Activated T-cell treated with anti-CD3 and anti-CD28 coated beads for 24 hours (primary cell): Measurements from ENCODE around the gene TCF3.

Experiments
- DNase-seq: peaks from one replicate; pipeline ENCODE4 v3.0.0-alpha.2; 2020; ENCODE audit warnings: low read depth

TCF3 gene

DNA sequence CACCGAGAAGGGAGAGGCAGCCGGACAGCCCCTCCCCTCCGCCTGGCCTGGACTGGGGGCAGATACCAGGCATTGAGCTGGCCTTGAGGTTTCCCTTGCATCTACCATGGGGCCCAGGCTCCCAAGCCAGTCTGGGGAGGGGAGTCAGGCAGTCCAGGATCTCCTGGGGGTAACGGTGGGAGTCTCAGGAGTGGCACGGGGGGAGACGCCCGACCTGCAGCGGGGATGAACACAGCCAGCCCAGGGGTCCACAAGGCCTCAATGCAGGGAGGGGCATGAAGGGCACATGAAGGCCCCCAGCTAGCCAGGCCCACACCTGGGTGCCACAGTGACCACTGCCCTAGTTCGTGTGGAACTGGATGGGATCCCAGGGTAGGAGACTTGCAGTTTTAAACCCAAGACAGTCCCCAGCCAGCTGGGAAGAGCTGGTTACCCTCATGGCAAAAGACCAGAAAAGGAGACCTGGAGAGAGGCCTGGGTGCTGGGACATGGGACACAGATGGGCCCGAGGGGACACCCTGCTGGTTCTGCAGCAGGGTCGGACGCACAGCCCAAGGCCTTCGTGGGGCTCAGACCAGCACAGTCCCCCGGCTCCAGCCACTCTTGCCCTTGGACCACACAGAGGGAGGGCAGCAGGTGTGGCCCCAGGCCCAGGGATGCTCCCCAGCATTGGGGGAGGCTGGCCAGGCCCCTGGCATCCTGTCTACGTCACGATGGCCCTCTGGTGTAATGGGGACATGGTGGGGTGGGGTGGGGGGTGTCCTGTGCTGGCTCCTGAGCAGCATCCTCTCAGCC is 42.5 kb downstream of the TCF3 start:
- DNase-seq = no peak

- no peak for DNase-seq
Measured at GRCh38 chr19:1609103-1609396, 43.4 kb downstream of the TCF3 start.

DNA sequence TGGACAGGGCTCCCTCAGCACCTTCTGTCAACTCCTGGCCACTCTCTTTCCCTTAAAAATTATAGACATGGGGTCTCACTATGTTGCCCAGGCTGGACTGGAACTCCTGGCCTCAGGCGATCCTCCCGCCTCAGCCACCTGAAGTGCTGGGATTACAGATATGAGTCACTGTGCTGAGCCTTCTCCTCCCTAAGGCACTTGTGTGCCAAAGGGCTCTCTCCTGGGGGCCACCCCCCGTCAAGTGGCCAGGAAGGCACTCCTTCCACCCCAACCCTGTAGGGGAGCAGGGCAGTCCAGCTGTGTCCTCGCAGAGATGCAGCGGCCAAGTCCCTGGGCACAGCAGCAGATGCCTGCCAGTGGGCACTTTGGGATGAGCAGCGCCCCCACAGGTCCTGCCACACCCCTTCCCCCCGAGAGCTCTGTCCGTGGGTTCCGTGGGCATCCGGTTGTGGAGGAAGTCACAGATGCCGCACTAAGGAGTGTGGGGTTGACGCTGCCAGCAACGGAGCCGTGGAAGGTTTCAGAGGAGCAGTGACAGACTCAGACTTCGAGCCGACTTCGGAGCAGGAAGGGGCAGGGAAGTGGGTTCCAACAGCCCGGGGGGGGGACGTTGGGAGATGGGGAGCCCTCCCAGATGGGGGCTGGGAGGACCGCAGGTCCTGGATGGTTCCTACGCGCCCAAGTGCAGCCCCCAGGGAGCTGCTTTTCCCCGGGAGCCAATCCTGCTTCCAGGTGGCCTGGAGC is 43.9 kb downstream of the TCF3 start:
- DNase-seq = peak; percentile 27

- DNase-seq = no peak
Measured at GRCh38 chr19:1606138-1606651, 46.2 kb downstream of the TCF3 start.

DNA sequence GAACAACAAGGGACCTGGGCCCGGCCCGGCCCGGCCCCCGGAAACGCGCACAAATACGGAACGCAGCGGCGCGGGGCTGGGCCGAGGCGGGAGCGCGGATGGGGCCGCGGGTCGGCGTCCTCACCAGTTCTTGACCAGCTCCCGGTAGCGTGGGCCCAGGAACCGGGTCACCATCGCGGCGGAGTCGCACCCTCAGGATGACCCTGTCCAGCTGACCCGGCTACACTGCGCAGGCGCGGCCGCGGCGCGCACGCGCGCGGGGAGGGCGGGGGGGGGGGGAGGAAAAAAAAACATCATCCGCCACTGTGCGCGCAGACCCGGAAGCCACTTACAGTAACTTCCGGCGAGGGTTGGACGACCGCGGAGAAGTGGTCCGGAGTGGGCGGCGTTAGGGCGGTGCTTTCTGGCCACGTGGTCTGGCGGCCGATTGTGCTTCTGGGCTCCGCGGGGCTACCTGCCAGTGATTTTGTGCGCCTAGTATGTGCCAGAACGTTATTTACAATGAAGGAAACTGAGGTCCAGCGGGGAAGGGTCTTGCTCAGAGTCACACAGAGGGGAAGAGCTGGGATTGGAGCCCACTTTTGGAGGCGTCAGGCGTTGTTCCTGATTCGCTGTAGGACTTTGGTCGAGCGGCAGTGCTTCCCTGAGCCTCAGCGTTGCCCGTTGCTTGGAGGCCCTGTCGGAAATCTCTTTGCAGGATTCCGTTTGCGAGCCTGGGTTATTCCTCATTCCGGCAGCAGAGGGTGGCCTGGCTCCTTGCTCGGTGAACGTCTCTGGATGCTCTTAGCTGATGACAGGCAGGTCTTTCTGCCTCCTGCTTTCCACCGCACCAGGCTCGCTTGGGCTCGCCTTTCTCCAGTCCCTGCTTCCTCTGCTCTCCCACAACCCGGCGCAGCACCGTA is 46.9 kb downstream of the TCF3 start, which contains the start of gene UQCR11:
Gene UQCR11, minus strand, starts transcription at position 227 of the 902 bp plus-strand sequence. Its CDS starts 53 bp downstream, at position 174.
- DNase-seq = peak; percentile 90

- no peak for DNase-seq
Measured at GRCh38 chr19:1602091-1602707, 50.2 kb downstream of the TCF3 start.

DNA sequence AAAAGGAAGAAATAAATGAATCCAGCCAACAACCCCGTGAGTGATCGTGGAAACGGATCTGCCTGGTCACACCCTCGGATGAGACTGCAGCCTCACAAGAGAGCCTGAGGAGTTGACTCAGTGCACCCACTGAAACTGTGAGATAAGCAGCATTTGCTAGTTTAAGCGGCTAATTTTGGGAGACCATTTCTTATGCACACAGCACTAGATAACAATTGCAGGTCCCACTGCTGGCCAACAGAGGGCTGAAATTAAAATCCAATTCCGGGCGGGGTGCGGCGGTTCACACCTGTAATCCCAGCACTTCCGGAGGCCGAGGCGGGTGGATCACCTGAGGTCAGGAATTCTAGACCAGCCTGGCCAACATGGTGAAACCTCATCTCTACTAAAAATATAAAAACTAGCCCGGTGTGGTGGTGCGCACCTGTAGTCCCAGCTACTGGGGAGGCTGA is 50.8 kb downstream of the TCF3 start:
- DNase-seq = no peak

GRCh38 chr19:1599460-1599846 is 53.0 kb downstream of the TCF3 start:
- DNase-seq = no peak

DNA sequence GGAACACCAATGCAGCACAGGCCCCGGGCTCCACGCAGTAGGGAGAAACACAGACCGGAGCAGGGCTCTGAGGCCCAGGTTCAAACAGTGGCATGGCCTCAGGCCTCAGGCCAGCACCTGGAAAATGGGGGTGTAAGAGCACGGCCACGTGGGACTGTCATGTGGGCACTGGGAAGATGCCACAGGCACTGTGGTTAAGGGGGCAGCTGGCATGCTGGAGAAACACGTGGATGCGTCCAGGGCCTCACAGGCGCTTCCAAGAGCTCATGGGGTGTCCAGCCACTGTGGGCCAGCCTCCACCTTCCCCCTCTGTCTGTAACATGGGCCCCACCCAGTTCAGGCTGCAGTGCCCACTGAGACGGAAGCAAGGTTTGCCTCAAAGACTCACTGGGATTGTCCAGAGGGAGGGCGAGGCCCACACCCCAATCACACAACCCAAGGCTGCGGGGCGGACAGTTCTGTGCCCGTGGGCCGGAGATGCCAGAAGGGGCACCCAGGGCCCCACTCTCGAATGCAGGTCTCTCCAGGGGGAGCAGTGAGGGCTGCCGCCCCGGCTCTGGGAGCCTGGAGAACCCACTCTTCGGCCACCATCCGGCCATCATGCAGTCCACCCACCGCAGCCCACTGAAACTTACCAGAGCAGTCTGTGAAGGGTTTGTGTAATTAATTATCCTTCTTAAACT is 53.5 kb downstream of the TCF3 start:
- DNase-seq = no peak

DNA sequence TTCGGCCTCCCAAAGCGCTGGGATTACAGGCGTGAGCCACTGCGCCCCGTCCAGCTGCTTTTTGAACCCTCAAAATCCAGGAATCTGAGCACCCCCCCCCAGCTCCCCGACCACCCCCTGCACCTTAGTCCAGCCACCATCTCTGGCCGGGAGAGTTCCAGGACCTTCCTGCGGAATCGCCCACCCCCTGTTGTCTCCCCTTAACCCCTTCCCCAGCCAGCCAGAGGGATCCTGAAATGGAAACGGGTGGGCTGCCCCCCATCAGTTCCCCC is 59.0 kb downstream of the TCF3 start:
- DNase-seq = no peak

GRCh38 chr19:1592755-1593500 is 59.5 kb downstream of the TCF3 start, which contains the start of gene MBD3:
Gene MBD3, minus strand, starts transcription at chr19:1592865. Its CDS starts 234 bp downstream, at chr19:1592631.
- peak; percentile 82 for DNase-seq

DNA sequence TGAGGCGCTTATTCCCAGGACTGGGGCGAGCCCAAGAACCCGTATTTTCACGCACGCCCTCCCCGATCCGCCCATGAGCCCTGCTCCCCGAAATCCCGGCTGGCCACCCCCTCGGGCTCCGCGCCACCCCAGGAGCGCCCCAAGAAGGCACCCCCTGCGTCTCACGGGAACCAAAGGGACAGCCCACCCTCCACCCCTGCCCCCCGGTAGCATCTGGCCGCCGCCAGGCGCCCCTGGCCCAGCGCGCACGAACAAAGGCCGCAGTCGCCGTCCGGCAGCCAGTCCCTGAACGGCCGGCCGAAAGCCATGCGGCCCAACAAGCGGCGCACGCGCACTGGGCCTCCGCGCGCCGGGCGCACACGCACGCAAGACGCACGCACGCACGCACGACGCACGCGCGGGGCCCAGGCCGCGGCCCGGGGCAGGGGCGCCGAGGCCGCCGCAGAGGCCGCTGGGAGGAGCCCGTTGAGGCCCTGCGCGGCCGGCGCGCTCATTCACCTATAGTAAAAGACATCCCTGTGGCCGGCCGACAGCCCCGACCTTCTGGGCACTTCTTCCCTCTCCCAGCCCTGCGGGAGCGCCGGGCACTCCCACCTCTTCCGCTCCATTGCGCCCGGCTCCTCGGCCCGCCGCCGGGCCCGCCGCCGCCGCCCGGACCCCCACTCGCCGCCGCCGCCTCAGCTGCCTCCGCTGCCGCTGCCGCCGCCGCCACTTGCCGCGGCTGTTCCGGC is 60.2 kb downstream of the TCF3 start:
- DNase-seq = peak; percentile 74

DNA sequence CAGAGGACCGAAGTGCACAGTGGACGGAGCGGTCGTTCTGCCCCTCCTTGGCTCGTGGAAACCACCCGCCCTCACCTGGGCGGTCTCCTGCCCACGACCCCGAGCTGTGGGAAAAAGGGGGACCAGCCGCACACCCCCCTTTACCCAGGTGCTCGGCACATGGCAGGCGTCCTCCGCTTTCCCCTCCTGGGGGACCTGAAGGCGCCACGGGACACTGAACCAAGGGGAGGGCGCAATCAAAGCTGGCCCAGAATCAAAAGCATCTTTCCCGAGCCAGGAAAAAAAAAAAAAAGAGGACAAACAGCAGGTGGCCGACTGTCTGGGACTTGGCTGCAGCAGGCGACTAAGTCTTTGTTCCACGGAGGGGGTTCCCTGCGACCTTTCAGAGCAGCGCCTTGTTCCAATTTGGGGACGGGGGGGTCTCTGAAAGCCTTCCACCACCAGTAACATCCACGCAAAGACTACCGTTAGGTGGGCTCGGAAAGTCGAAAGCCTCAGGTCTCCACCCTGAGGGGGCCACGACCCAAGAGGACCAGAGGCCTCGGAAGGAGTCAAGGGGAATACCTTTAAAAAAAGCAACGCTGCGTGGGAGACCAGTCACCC is 60.9 kb downstream of the TCF3 start:
- DNase-seq = no peak

DNA sequence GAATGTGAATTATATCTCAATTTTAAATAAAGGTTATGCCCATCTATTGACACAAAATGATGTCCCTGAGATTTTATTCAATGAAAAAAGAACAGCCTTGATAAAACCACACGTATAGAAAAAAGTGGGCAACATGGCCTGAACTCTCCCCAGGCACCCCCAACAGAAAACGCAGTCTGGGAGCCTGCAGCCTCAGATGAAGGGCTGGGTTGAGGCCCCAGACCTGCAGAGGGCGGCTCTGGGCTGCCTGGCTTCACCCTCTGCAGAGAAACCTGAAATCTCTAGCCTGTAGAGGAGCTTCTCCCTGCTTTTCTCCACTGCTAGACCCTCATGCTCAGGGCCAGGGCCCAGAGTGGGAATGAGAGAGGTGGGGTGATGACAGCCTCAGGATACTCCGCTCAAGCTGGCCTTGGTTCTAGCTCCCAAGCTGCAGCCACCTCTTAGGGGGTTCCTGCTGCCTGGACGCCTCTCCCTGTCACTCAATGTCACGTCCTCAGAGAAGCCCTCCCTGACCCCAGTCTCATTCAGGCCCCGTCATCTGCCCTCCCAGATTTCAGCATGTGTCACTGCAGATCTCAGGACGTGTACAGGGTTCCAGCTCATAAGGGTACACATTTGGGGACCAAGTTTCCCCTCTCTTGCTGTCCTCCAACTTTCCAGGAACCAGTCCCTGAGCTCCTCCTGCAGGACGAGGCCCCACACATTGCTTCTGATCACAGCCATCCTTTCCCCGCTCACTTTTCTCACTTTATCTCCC is 61.6 kb downstream of the TCF3 start:
- DNase-seq = peak; percentile 25

DNA sequence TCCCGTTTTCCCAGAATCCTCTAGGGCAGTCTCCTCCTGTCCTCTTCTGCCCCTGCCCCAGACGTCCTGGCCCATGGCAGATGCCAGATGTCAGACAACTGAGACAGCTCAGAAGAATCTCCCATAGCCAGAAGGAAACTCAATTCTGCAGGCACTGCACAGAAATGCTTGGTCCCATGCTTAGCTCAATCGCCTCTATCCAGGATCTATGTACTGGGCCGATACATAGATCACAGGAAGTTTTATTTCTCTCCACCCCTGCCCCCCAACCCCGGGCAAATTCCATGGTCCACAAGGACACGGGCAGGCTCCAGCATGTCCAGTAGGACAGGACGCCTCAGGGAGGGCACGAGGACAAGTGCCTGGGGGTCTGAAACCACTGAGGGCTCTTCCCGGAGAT is 64.5 kb downstream of the TCF3 start:
- no peak for DNase-seq

DNA sequence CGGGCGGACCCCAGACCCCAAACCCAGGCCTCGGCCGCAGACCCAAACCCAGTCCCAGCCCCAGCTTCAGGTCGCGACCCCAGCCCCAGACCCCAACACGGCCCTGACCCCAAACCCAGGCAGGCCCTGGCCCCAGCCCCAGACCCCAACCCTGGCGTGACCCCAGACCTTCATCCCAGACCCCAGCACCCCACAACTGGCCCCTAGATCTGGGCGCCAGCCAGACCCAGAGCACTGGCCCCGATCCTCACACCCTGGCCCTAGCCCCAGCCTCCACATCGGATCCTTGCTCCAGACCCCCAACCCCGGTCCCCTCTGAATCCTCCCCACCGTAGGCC is 67.2 kb downstream of the TCF3 start:
- DNase-seq = no peak

- DNase-seq = no peak
Measured at GRCh38 chr19:1584500-1585242, 67.7 kb downstream of the TCF3 start.

DNA sequence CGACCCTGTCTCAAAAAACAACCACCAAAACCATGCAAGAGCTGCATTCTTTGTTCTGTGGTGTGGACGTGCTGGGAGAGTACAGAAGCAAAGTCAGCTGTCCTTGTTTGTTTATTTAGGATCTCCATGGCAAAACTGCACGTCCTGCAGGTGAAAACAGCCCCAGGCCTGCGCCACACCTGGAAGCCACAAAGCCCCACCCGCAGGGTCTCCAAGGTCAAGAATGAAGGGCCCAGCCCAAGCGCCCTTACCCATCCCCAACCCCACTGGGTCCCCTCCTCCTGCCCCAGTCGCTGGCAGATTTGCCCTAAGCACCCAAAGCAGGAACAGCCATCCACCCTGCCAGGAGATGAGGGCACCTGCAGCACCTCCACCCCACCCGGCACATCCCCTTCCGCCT is 70.2 kb downstream of the TCF3 start:
- no peak for DNase-seq
